PC-9 (cell line): ENCODE measurements around the gene CACHD1. TPM values are rescaled to one million over a fixed set of nuclear protein-coding genes. Genes with fewer than 3 reads are reported as not detected.

Source experiments
- BruUV-seq: library from RNA; stranded (reverse); fragments of 400-500 nt; replicated peaks from 2 replicates; lab custom pipeline; 2021; lab: Mats Ljungman, UMichigan
- CTCF ChIA-PET: fragments of 300-600 bp; sonication (Branson Sonifier 250); formaldehyde crosslinking; loops from one replicate; lab custom pipeline; 2022; ENCODE audit warnings: antibody characterized with exemption; lab: Charles Lee
- POLR2A ChIA-PET: fragments of 300-600 bp; sonication (Branson Sonifier 250); formaldehyde crosslinking; loops from one replicate; lab custom pipeline; 2022; ENCODE audit warnings: antibody characterized with exemption; ENCODE audit not compliant: unreplicated experiment; lab: Charles Lee
- DNase-seq, 2 experiments: peaks; one replicate each; pipeline versions ENCODE4 v3.0.0 to v3.0.0-alpha.2; 2015 to 2022; ENCODE audit warnings: mixed read lengths in 1 of 2
- H2AFZ ChIP-seq: fragments of 200-600 bp; sonication (generic); 2 replicates; pipeline ENCODE4 v1.8.1; 2017; ENCODE audit warnings: antibody characterized with exemption
- H3F3A ChIP-seq: fragments of 200-600 bp; sonication (generic); 2 replicates; pipeline ENCODE4 v1.8.1; 2017; ENCODE audit warnings: antibody characterized with exemption, mild to moderate bottlenecking, low read depth; ENCODE audit not compliant: insufficient read depth
- H3K27ac ChIP-seq: fragments of 200-600 bp; sonication (generic); 2 replicates; pipeline ENCODE4 v1.6.1; 2016; ENCODE audit warnings: mixed run types
- H3K27me3 ChIP-seq: fragments of 200-600 bp; sonication (generic); 2 replicates; pipeline ENCODE4 v1.6.1; 2016; ENCODE audit warnings: low read depth, mixed run types; ENCODE audit not compliant: insufficient read depth
- H3K36me3 ChIP-seq: fragments of 200-600 bp; sonication (generic); 2 replicates; pipeline ENCODE4 v1.6.1; 2016; ENCODE audit warnings: low read depth, mixed run types
- H3K4me1 ChIP-seq: fragments of 200-600 bp; sonication (generic); replicated peaks from 2 replicates; pipeline ENCODE4 v1.6.1; 2016; ENCODE audit warnings: mixed run types; ENCODE audit not compliant: insufficient read depth
- H3K4me2 ChIP-seq: fragments of 200-600 bp; sonication (generic); 2 replicates; pipeline ENCODE4 v1.6.1; 2017; ENCODE audit warnings: mixed run types
- H3K4me3 ChIP-seq: fragments of 200-600 bp; sonication (generic); 2 replicates; pipeline ENCODE4 v1.6.1; 2016; ENCODE audit warnings: mixed run types
- H3K79me2 ChIP-seq: fragments of 200-600 bp; sonication (generic); 2 replicates; pipeline ENCODE4 v1.6.1; 2017; ENCODE audit warnings: low read depth, mixed run types
- H3K9me2 ChIP-seq: fragments of 200-600 bp; sonication (generic); 2 replicates; pipeline ENCODE4 v1.8.1; 2017; ENCODE audit warnings: mild to moderate bottlenecking; ENCODE audit not compliant: insufficient read depth
- H3K9me3 ChIP-seq: fragments of 200-600 bp; sonication (generic); 2 replicates; pipeline ENCODE4 v1.8.1; 2016; ENCODE audit warnings: low read depth; ENCODE audit not compliant: insufficient read depth
- H4K20me1 ChIP-seq: fragments of 200-600 bp; sonication (generic); 2 replicates; pipeline ENCODE4 v1.8.1; 2017; ENCODE audit not compliant: insufficient read depth
- EZH2 ChIP-seq: fragments of 200-600 bp; sonication (generic); IDR thresholded peaks from 2 replicates; pipeline ENCODE4 v1.8.0; 2017; ENCODE audit warnings: antibody characterized with exemption, low read depth
- intact Hi-C: fragments of 100-400 bp; cut with micrococcal nuclease; formaldehyde crosslinking; loops from one replicate; pipeline ENCODE4 v1.10.0; 2022; ENCODE audit not compliant: unreplicated experiment
- total RNA-seq: library from RNA; stranded (reverse); gene quantifications from 2 replicates; pipeline ENCODE4 v1.2.3, GENCODE V29; 2021
- TF ChIP-seq, protein P1 (sequence below): fragments of 200-600 bp; sonication (generic); conservative IDR thresholded peaks from 2 replicates; pipeline ENCODE4 v1.6.1; 2017; ENCODE audit warnings: mixed run types, antibody characterized with exemption, mild to moderate bottlenecking, moderate library complexity

The CACHD1 gene
- total RNA-seq, 1 experiment from 2014 or later = 3.1 TPM

DNA sequence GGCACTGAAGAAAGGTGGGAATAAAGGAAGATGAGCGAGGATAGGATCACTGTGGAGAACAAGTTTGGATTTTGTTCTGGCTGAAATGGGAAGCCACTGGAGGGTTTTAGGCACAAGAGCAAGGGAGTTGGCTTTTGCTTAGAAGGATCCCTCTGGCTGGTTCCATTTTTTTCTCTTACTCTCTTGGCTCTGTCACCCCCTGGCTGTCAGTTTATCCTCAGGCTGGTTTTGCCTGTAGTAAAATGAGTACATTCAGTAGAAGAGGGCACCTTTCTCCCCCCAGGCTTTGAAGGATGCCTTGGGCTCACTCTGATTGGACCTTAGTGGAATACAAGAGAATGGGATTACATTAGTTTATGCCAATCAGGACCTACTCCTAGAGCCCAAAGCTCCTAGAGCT is 17.1 kb downstream of the CACHD1 start:
- TF ChIP-seq, protein P1, sequence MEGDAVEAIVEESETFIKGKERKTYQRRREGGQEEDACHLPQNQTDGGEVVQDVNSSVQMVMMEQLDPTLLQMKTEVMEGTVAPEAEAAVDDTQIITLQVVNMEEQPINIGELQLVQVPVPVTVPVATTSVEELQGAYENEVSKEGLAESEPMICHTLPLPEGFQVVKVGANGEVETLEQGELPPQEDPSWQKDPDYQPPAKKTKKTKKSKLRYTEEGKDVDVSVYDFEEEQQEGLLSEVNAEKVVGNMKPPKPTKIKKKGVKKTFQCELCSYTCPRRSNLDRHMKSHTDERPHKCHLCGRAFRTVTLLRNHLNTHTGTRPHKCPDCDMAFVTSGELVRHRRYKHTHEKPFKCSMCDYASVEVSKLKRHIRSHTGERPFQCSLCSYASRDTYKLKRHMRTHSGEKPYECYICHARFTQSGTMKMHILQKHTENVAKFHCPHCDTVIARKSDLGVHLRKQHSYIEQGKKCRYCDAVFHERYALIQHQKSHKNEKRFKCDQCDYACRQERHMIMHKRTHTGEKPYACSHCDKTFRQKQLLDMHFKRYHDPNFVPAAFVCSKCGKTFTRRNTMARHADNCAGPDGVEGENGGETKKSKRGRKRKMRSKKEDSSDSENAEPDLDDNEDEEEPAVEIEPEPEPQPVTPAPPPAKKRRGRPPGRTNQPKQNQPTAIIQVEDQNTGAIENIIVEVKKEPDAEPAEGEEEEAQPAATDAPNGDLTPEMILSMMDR = no peak
- no peak for TF ChIP-seq EZH2
- intact Hi-C loops = loop anchor here (1.0 kb wide), 1 partner anchor 218 kb away; no protein-coding TSS in a partner anchor
- CTCF ChIA-PET = no interaction called here
- Histone ChIP-seq H3K4me2 (no peak overlapping the region), H3K27me3 (no peaks in the 10 kb centered on the region), H3K27ac (no peak overlapping the region), H2AFZ (no peak overlapping the region), H3K9me2 (no peaks in the 10 kb centered on the region), H3F3A (no peaks in the 10 kb centered on the region), H3K79me2 (no peaks in the 10 kb centered on the region), H3K4me3 (no peak overlapping the region), H3K36me3 (no peaks in the 10 kb centered on the region), H3K4me1 (no peaks in the 10 kb centered on the region), H3K9me3 (no peaks in the 10 kb centered on the region), H4K20me1 (no peaks in the 10 kb centered on the region)
- DNase-seq = no peak
- no TSS peak for BruUV-seq
- POLR2A ChIA-PET = no interaction called here

DNA sequence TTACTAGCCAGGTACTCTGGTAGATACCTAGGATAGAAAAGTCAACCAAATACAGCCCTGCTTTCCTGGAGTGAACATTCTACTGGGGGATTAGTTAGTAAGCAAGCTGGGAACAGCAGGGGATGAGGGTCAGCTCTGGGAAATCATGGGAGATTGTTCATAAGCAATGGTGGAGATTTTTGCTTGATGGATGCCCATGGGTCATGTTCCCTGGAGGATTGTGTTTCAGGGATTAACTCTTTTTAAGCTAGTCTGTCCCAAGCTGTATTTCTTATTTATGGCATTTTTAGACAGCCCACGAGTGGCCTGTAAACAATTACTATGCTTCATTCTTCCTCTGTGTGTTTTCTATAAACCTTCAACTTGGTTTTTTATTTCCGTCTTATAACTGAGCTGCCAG is 18.9 kb downstream of the CACHD1 start:
- TF ChIP-seq EZH2 = no peak
- TF ChIP-seq, protein P1 = no peak
- Histone ChIP-seq H3K4me3 (no peak overlapping the region), H3K4me1 (no peaks in the 10 kb centered on the region), H3K27ac (no peak overlapping the region), H3K36me3 (no peaks in the 10 kb centered on the region), H4K20me1 (no peaks in the 10 kb centered on the region), H3K79me2 (no peaks in the 10 kb centered on the region), H2AFZ (no peak overlapping the region), H3F3A (no peaks in the 10 kb centered on the region), H3K4me2 (no peak overlapping the region), H3K27me3 (no peaks in the 10 kb centered on the region), H3K9me3 (no peaks in the 10 kb centered on the region), H3K9me2 (no peaks in the 10 kb centered on the region)
- intact Hi-C loops = no loop called here
- POLR2A ChIA-PET = no interaction called here
- CTCF ChIA-PET = no interaction called here
- no TSS peak for BruUV-seq
- DNase-seq = no peak

DNA sequence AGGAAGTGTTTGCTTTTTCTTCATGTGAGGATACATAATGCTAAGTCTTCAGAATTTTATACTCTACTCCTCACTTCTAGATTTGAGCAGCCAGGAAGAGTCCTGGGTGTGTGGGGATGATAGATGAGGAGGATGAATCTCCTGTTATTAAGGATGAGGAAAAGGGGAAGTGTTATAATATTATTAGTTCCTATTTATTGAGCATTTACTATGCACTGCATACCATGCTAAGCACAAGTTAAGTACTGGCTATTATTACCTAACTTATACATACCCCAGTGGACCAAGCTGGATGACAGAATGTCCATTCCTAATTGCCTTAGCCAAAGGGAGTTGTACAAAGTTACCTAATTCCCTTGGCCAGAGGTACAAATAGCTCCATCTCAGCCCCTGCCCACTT is 19.8 kb downstream of the CACHD1 start:
- H2AFZ ChIP-seq = no peak overlapping the region
- no peaks in the 10 kb centered on the region for H3K79me2 ChIP-seq
- no peak overlapping the region for H3K4me2 ChIP-seq
- H3K27me3 ChIP-seq = no peaks in the 10 kb centered on the region
- H3K36me3 ChIP-seq = no peaks in the 10 kb centered on the region
- H4K20me1 ChIP-seq = no peaks in the 10 kb centered on the region
- no peaks in the 10 kb centered on the region for H3F3A ChIP-seq
- no peaks in the 10 kb centered on the region for H3K4me1 ChIP-seq
- no peak overlapping the region for H3K27ac ChIP-seq
- DNase-seq = no peak
- no peaks in the 10 kb centered on the region for H3K9me2 ChIP-seq
- POLR2A ChIA-PET = no interaction called here
- no peak for TF ChIP-seq EZH2
- TF ChIP-seq, protein P1 = no peak
- CTCF ChIA-PET = no interaction called here
- no peak overlapping the region for H3K4me3 ChIP-seq
- intact Hi-C loops = no loop called here
- no TSS peak for BruUV-seq
- no peaks in the 10 kb centered on the region for H3K9me3 ChIP-seq
